Endothelial cell of umbilical vein (primary cell): ENCODE data around the gene DNMT1. TPM values are rescaled to one million over a fixed set of nuclear protein-coding genes. Genes with fewer than 3 reads are reported as not detected.

ENCODE experiments used
- BruUV-seq: library from RNA; stranded (reverse); fragments of 400-500 nt; replicated peaks from 2 replicates; lab custom pipeline; 2021; lab: Mats Ljungman, UMichigan
- CTCF ChIA-PET: fragments of 300-600, 350-600 bp; sonication (Branson Sonifier 250); formaldehyde crosslinking; loops from one replicate; lab custom pipeline; 2021; ENCODE audit warnings: antibody characterized with exemption, inconsistent platforms; lab: Charles Lee
- POLR2A ChIA-PET: fragments of 300-600, 350-600 bp; sonication (Branson Sonifier 250); formaldehyde crosslinking; loops from one replicate; lab custom pipeline; 2021; ENCODE audit warnings: antibody characterized with exemption, inconsistent platforms; lab: Charles Lee
- DNase-seq: peaks from one replicate; pipeline ENCODE4 v3.0.0-alpha.2; 2011; ENCODE audit warnings: low read depth, low spot score
- FAIRE-seq: peaks from 2 replicates; lab custom pipeline; 2011; peaks lifted over from hg19 to GRCh38; lab: Jason Lieb, UNC
- H2AFZ ChIP-seq: 2 replicates; pipeline ENCODE4 v1.6.0; 2012; ENCODE audit warnings: low read depth, low read length, control low read depth, inconsistent platforms
- H3K27ac ChIP-seq: 2 replicates; pipeline ENCODE4 v1.5.1; 2011; ENCODE audit warnings: low read depth, mild to moderate bottlenecking, control low read depth, low read length, moderate library complexity; ENCODE audit not compliant: insufficient read depth
- H3K27me3 ChIP-seq, 2 experiments: 2 replicates each; pipeline versions ENCODE4 v1.6.0 to v1.6.1; 2011; ENCODE audit warnings: low read length in 2 of 2, mixed read lengths in 1 of 2; ENCODE audit not compliant: control insufficient read depth in 2 of 2, insufficient read depth in 2 of 2
- H3K36me3 ChIP-seq, 2 experiments: 2 replicates in 1 of 2; 3 replicates in 1 of 2; pipeline ENCODE4 v1.5.1; 2011; ENCODE audit warnings: low read length in 2 of 2, mild to moderate bottlenecking in 1 of 2, moderate library complexity in 1 of 2; ENCODE audit not compliant: control insufficient read depth in 2 of 2, insufficient read depth in 2 of 2; ENCODE audit errors: extremely low read depth in 1 of 2
- H3K4me1 ChIP-seq: 3 replicates; pipeline ENCODE4 v1.5.1; 2011; ENCODE audit warnings: mild to moderate bottlenecking, low read length; ENCODE audit not compliant: control insufficient read depth, insufficient read depth; ENCODE audit errors: extremely low read depth
- H3K4me2 ChIP-seq: 2 replicates; pipeline ENCODE4 v1.6.1; 2011; ENCODE audit warnings: low read length, control low read depth, mixed read lengths; ENCODE audit not compliant: insufficient read depth
- H3K4me3 ChIP-seq, 3 experiments: fragments of 200-600 bp in 1 of 3; sonication (generic), shearing (Covaris generic) in 1 of 3; replicated peaks in 1 of 3; 2 replicates each; pipeline ENCODE4 v1.5.1; 2011 to 2016; ENCODE audit warnings: control low read depth in 3 of 3, low read length in 3 of 3, mild to moderate bottlenecking in 2 of 3, inconsistent platforms in 1 of 3, low read depth in 1 of 3, moderate library complexity in 1 of 3; ENCODE audit not compliant: insufficient read depth in 1 of 3
- H3K79me2 ChIP-seq: 2 replicates; pipeline ENCODE4 v1.6.0; 2012; ENCODE audit warnings: low read length, inconsistent platforms; ENCODE audit not compliant: control insufficient read depth, insufficient read depth
- H3K9ac ChIP-seq: replicated peaks from 2 replicates; pipeline ENCODE3; 2011; ENCODE audit warnings: low read length, control low read depth; ENCODE audit not compliant: insufficient read depth; ENCODE audit errors: extremely low read depth
- H3K9me1 ChIP-seq: replicated peaks from 3 replicates; pipeline ENCODE4 v1.6.0; 2011; ENCODE audit warnings: mild to moderate bottlenecking, low read length; ENCODE audit not compliant: control insufficient read depth, insufficient read depth; ENCODE audit errors: extremely low read depth
- H3K9me3 ChIP-seq: replicated peaks from 2 replicates; pipeline ENCODE4 v1.5.1; 2012; ENCODE audit warnings: low read length, inconsistent platforms; ENCODE audit not compliant: control insufficient read depth, insufficient read depth
- H4K20me1 ChIP-seq: replicated peaks from 2 replicates; pipeline ENCODE3; 2011; ENCODE audit warnings: mild to moderate bottlenecking, low read length; ENCODE audit not compliant: control insufficient read depth, insufficient read depth; ENCODE audit errors: extremely low read depth
- EZH2 ChIP-seq: IDR thresholded peaks from 2 replicates; pipeline ENCODE4 v1.6.1; 2012; ENCODE audit warnings: borderline replicate concordance, low read depth, mild to moderate bottlenecking, moderate library complexity, low read length, inconsistent platforms; ENCODE audit not compliant: severe bottlenecking
- FOS ChIP-seq: IDR thresholded peaks from 2 replicates; pipeline ENCODE4 v1.6.1; 2011; ENCODE audit warnings: mild to moderate bottlenecking, low read length, moderate library complexity, borderline replicate concordance; ENCODE audit not compliant: insufficient read depth
- GATA2 ChIP-seq: IDR thresholded peaks from 2 replicates; pipeline ENCODE4 v1.7.0; 2011; ENCODE audit warnings: low read depth, mild to moderate bottlenecking, moderate library complexity, mixed read lengths, low read length; ENCODE audit not compliant: insufficient read length, insufficient read depth
- JUN ChIP-seq: IDR thresholded peaks from 2 replicates; pipeline ENCODE4 v1.6.1; 2011; ENCODE audit warnings: borderline replicate concordance, low read depth; ENCODE audit not compliant: insufficient read length, insufficient read depth
- MYC ChIP-seq: IDR thresholded peaks from one replicate; pipeline ENCODE4 v1.6.1; 2011; ENCODE audit warnings: mild to moderate bottlenecking, low read depth, low read length
- POLR2A ChIP-seq: IDR thresholded peaks from 2 replicates; pipeline ENCODE4 v1.6.1; 2012; ENCODE audit warnings: low read depth, mild to moderate bottlenecking, control low read depth, low read length
- POLR2AphosphoS5 ChIP-seq: IDR thresholded peaks from 2 replicates; pipeline ENCODE4 v1.6.1; 2012; ENCODE audit warnings: low read depth, mild to moderate bottlenecking, control low read depth, low read length, moderate library complexity; ENCODE audit not compliant: insufficient read depth
- dilution Hi-C: fragments of 300-500 bp; cut with MboI; formaldehyde crosslinking; loops from one replicate; pipeline ENCODE4 v1.15.0; 2019; ENCODE audit warnings: low sequenced_read_pairs; ENCODE audit not compliant: extremely low pct_ligation_motif_present
- intact Hi-C: fragments of 100-400 bp; cut with micrococcal nuclease; formaldehyde crosslinking; loops from one replicate; pipeline ENCODE4 v1.10.0; 2022
- polyA plus RNA-seq, 4 experiments: library from polyadenylated mRNA; depleted of rRNA in 3 of 4; stranded (reverse) in 3 of 4; unstranded in 1 of 4; fragments of >200 nt; gene quantifications; 2 replicates each; pipeline versions ENCODE4 v1.2.1 to v1.2.3, GENCODE V29; 2011 to 2012; ENCODE audit warnings: missing spikeins in 1 of 4
- total RNA-seq: library from RNA; stranded (reverse); gene quantifications from 2 replicates; pipeline ENCODE4 v1.2.3, GENCODE V29; 2021
- TF ChIP-seq, protein P1 (sequence below), 2 donors: IDR thresholded peaks; 1 replicate in 1 of 2; 2 replicates in 1 of 2; pipeline ENCODE4 v1.5.1; 2011; ENCODE audit warnings: low read length in 2 of 2, mild to moderate bottlenecking in 2 of 2, moderate library complexity in 2 of 2, control low read depth in 1 of 2, inconsistent platforms in 1 of 2, low read depth in 1 of 2; ENCODE audit not compliant: insufficient read depth in 1 of 2; ENCODE audit errors: extremely low read depth in 1 of 2
- TF ChIP-seq, protein P2 (sequence below): IDR thresholded peaks from 2 replicates; pipeline ENCODE4 v1.6.1; 2011; ENCODE audit not compliant: insufficient read depth, insufficient read length

The DNMT1 gene
- total and polyA plus RNA-seq, 2 donors (not counting 3 experiments of a cell fraction or from before 2014, with no cell fraction given), result 53.4 to 165 TPM

DNA sequence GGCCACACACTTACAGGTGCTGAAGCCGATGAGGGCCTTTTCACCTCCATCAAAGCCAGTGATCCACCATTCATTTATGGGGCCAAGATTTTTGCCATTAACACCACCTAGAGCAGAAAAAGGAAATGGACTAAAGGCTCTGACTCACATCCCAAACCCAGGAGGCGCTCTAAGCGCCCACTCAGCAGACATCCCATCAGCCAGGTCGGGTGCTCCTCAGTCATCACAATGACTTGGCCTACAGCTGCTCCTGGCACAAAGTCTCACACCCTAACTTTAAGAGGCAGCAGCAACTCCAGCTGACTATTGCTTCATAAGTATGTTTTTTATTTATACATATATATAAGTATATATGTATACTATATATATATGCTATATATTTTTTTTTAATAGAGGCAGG, 38.9 kb downstream of the DNMT1 start:
- Histone ChIP-seq H3K9me1 (no peaks in the 10 kb centered on the region), H3K9ac (no peak overlapping the region), H3K4me2 (no peak overlapping the region), H3K27ac (no peak overlapping the region), H3K9me3 (no peaks in the 10 kb centered on the region), H3K79me2 (no peaks in the 10 kb centered on the region), H3K4me1 (no peaks in the 10 kb centered on the region), H2AFZ (no peak overlapping the region), H4K20me1 (no peaks in the 10 kb centered on the region), H3K27me3 (no peaks in the 10 kb centered on the region), H3K4me3 (no peak overlapping the region), H3K36me3 (peaks cover 26 to 53% of the 10 kb centered on the region in 2 experiments)
- FAIRE-seq, result no peak
- no TSS peak for BruUV-seq
- CTCF ChIA-PET, result interaction anchor here (1.0 kb wide), 1 partner anchor 94 kb away, joined by 3 read pairs; no protein-coding TSS in a partner anchor
- DNase-seq, result no peak
- dilution Hi-C loops, result no loop called here
- TF ChIP-seq, protein P1, sequence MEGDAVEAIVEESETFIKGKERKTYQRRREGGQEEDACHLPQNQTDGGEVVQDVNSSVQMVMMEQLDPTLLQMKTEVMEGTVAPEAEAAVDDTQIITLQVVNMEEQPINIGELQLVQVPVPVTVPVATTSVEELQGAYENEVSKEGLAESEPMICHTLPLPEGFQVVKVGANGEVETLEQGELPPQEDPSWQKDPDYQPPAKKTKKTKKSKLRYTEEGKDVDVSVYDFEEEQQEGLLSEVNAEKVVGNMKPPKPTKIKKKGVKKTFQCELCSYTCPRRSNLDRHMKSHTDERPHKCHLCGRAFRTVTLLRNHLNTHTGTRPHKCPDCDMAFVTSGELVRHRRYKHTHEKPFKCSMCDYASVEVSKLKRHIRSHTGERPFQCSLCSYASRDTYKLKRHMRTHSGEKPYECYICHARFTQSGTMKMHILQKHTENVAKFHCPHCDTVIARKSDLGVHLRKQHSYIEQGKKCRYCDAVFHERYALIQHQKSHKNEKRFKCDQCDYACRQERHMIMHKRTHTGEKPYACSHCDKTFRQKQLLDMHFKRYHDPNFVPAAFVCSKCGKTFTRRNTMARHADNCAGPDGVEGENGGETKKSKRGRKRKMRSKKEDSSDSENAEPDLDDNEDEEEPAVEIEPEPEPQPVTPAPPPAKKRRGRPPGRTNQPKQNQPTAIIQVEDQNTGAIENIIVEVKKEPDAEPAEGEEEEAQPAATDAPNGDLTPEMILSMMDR (IDR thresholded peaks at IDR 0.05; ENCODE audit: extremely low read depth in 1 of 2, insufficient read depth in 1 of 2, low read depth in 1 of 2, low read length in 2 of 2), result no peak
- TF ChIP-seq JUN (no peak), FOS (no peak), POLR2AphosphoS5 (no peak), POLR2A (no peak), EZH2 (no peak), MYC (no peak), GATA2 (no peak)
- TF ChIP-seq, protein P2, sequence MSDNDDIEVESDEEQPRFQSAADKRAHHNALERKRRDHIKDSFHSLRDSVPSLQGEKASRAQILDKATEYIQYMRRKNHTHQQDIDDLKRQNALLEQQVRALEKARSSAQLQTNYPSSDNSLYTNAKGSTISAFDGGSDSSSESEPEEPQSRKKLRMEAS, result no peak
- POLR2A ChIA-PET, result no interaction called here
- intact Hi-C loops, result no loop called here
